Endodermal cell (in vitro differentiated cells): ENCODE data around the gene DCAKD. TPM values are rescaled to one million over a fixed set of nuclear protein-coding genes. Genes with fewer than 3 reads are reported as not detected.

Source experiments
- DNase-seq: peaks from one replicate; pipeline ENCODE4 v3.0.0-alpha.2; 2017
- H3K27ac ChIP-seq: 2 replicates; pipeline ENCODE4 v1.5.1; 2013; ENCODE audit warnings: mild to moderate bottlenecking, low read depth, low read length, moderate library complexity
- H3K27me3 ChIP-seq: 2 replicates; pipeline ENCODE4 v1.6.1; 2013; ENCODE audit warnings: mild to moderate bottlenecking, low read length, moderate library complexity; ENCODE audit not compliant: insufficient read depth, control insufficient read depth, poor library complexity, severe bottlenecking
- H3K36me3 ChIP-seq: 2 replicates; pipeline ENCODE4 v1.7.0; 2013; ENCODE audit warnings: mild to moderate bottlenecking, low read length, moderate library complexity; ENCODE audit not compliant: control insufficient read depth, insufficient read depth
- H3K4me1 ChIP-seq: one replicate; pipeline ENCODE4 v1.7.0; 2013; ENCODE audit warnings: low read length; ENCODE audit not compliant: control insufficient read depth, insufficient read depth
- H3K4me3 ChIP-seq: 2 replicates; pipeline ENCODE4 v1.5.1; 2013; ENCODE audit warnings: mild to moderate bottlenecking, low read length, moderate library complexity
- H3K9ac ChIP-seq: 2 replicates; pipeline ENCODE4 v1.6.1; 2013; ENCODE audit warnings: mild to moderate bottlenecking, low read length, moderate library complexity; ENCODE audit not compliant: poor library complexity, severe bottlenecking; ENCODE audit errors: extremely low read depth
- H3K9me3 ChIP-seq: 2 replicates; pipeline ENCODE4 v1.6.1; 2013; ENCODE audit warnings: mild to moderate bottlenecking, low read length, moderate library complexity; ENCODE audit not compliant: control insufficient read depth
- H3K27ac Mint-ChIP-seq: 2 replicates; pipeline ENCODE4 v1.8.0; 2020; ENCODE audit warnings: mixed read lengths
- H3K27me3 Mint-ChIP-seq: 2 replicates; pipeline ENCODE4 v1.8.0; 2021; ENCODE audit warnings: mild to moderate bottlenecking, mixed read lengths; ENCODE audit not compliant: insufficient read depth
- H3K36me3 Mint-ChIP-seq: 2 replicates; pipeline ENCODE4 v1.8.0; 2020; ENCODE audit warnings: low read depth, mixed read lengths
- H3K4me1 Mint-ChIP-seq: 2 replicates; pipeline ENCODE4 v1.8.0; 2020; ENCODE audit warnings: mixed read lengths
- H3K4me3 Mint-ChIP-seq: 2 replicates; pipeline ENCODE4 v1.8.0; 2020; ENCODE audit warnings: mild to moderate bottlenecking, moderate library complexity, mixed read lengths
- H3K9me3 Mint-ChIP-seq: 2 replicates; pipeline ENCODE4 v1.8.0; 2020; ENCODE audit warnings: mild to moderate bottlenecking, mixed read lengths
- WGBS, 2 experiments: methylation state at CpG; one replicate each; pipeline versions ENCODE4 v1.1.5 to v1.1.7; 2013; ENCODE audit warnings: missing lambda C conversion rate in 2 of 2, mixed read lengths in 1 of 2; ENCODE audit not compliant: insufficient coverage in 1 of 2, insufficient read length in 1 of 2; 5-methylcytosine and 5-hydroxymethylcytosine counted together
- total RNA-seq, 2 donors: library from RNA; stranded (reverse); fragmentation: NEBNext Ultra II Directional in 1 of 2; extraction: Animal tissue kit (Norgen Biotek cat#: 25700) in 1 of 2; gene quantifications; 2 replicates in 1 of 2; 3 replicates in 1 of 2; pipeline ENCODE4 v1.2.1, GENCODE V29; 2021
- TF ChIP-seq, protein P1 (sequence below): fragments of 200-600 bp; sonication (generic); conservative IDR thresholded peaks from 2 replicates; pipeline ENCODE4 v1.5.0; 2021; ENCODE audit warnings: antibody characterized with exemption, mild to moderate bottlenecking

The DCAKD gene
- total RNA-seq, 2 donors from 2014 or later, result 54.5 to 69.4 TPM

DNA sequence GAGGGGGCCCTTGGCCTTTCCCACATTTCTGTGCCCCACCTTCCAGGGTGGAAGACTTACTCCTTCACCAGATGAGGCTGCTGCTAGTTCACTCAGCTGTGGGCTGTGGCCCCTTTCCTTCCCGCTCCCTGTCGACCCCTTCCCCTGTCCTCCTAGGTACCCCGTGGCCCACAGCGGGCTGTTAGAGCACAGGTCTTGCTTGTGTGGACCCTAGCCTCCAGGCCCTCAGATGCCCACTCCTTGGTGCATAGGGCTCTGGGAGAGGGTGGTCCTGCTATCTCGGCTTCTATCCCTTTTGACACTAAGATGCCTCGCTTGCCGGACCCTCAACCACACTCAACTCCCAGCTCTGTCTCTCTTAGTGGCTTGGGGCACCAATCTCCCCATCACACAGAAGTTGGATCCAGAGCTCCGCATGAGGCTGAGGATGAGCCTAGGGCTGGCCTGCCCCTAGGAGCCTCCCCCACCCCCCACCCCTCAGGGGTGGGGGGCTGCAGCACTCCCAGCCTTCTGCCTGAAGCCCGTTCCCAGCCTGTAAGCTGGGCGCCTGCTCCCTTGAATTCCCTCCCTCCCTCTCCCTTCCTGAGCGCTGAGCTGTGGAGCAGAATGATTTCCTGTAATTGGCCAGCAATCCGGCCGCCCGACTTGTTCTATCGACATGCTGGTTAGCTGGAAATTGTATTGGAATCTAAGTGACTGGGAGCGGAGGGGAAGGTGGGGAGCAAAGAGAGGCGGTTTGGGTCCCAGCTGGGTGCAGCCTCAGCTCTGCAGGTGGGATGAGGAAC, 30.9 kb downstream of the DCAKD start:
- Histone ChIP-seq H3K27ac (no peak overlapping the region), H3K27me3 (peaks cover 33% of the 10 kb centered on the region), H3K4me3 (no peak overlapping the region), H3K9ac (no peak overlapping the region), H3K4me1 (peaks cover 7% of the 10 kb centered on the region), H3K9me3 (no peaks in the 10 kb centered on the region), H3K36me3 (peaks cover 11% of the 10 kb centered on the region)
- Mint-ChIP-seq H3K4me1 (peaks cover 25% of the 10 kb centered on the region), H3K36me3 (peaks cover 5% of the 10 kb centered on the region), H3K27me3 (peaks cover 36% of the 10 kb centered on the region), H3K4me3 (peak overlapping the region; percentile 72), H3K9me3 (no peaks in the 10 kb centered on the region), H3K27ac (no peak overlapping the region)
- WGBS, 2 experiments, result 44 to 50% methylated on average over 8 to 17 of the region's 17 CpGs
- TF ChIP-seq, protein P1, sequence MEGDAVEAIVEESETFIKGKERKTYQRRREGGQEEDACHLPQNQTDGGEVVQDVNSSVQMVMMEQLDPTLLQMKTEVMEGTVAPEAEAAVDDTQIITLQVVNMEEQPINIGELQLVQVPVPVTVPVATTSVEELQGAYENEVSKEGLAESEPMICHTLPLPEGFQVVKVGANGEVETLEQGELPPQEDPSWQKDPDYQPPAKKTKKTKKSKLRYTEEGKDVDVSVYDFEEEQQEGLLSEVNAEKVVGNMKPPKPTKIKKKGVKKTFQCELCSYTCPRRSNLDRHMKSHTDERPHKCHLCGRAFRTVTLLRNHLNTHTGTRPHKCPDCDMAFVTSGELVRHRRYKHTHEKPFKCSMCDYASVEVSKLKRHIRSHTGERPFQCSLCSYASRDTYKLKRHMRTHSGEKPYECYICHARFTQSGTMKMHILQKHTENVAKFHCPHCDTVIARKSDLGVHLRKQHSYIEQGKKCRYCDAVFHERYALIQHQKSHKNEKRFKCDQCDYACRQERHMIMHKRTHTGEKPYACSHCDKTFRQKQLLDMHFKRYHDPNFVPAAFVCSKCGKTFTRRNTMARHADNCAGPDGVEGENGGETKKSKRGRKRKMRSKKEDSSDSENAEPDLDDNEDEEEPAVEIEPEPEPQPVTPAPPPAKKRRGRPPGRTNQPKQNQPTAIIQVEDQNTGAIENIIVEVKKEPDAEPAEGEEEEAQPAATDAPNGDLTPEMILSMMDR, result no peak
- peak; percentile 85 for DNase-seq

DNA sequence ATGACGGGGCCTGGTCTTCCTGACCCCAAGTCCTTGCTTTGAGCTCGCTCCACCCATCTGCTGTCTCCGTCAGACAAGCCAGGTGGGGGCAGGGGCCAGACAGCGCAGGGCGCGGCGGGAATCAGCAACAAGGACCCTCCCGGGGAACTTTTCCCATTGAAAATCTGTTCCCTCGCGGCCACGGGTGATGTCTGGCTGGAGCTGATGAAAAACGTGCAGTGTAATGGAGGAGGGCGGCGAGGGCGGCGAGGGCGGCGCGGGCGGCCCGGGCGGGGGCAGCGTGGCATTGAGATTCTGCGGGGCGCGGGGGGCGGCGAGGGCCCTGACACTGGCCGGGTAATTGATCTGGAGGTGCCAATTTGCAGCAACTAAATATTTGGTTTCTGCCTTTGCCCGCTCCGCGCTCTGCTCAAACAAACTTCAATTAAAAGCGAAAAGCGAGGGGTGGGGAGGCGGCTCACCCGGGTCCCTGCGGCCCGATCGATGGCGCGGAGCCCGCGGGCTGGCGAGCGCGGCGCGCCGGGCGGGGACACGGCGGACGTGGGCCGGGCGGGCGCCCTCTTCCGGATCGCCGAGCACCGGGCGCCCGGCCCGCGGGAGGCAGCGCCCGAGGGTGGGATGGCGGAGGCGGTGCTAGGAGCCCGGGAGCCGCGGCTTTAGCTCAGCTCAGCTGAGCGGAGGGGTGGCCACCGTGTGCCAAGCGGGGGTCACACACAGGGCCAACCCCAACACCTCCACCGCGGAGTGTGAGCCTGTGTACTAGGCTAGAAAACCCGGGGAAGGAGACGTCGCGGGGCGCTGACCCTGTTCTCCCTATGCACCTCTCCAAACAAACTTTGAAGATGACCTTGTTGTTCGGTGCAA, 32.4 kb downstream of the DCAKD start:
- Histone ChIP-seq H3K36me3 (peaks cover 5% of the 10 kb centered on the region), H3K27me3 (peaks cover 33% of the 10 kb centered on the region), H3K27ac (no peak overlapping the region), H3K4me1 (peaks cover 7% of the 10 kb centered on the region), H3K4me3 (peak overlapping the region; percentile 73), H3K9ac (no peak overlapping the region), H3K9me3 (no peaks in the 10 kb centered on the region)
- Mint-ChIP-seq H3K36me3 (peaks cover 3% of the 10 kb centered on the region), H3K9me3 (no peaks in the 10 kb centered on the region), H3K4me3 (peak overlapping the region; percentile 72), H3K4me1 (peaks cover 25% of the 10 kb centered on the region), H3K27me3 (peaks cover 36% of the 10 kb centered on the region), H3K27ac (peak overlapping the region; percentile 58)
- peak; percentile 83 for DNase-seq
- TF ChIP-seq, protein P1, result peak; percentile 63
- WGBS, 2 experiments, result 6 to 15% methylated on average over 16 to 82 of the region's 82 CpGs

DNA sequence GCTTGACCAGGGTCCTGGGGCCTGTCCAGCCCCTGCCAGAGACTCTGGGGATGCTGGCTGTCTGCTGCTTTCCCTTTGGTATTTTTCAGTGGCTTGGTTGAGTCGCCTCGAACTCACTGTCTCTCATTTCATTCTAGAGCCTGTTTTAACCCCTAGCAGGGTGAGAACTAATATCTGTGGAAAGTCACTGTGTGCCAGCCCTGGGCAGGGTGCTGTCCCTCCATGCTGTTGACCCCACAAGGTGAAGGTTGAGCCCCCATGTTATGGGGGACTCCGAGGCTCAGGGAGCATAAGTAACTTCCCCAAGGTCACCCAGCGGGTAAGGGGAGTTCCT, 33.0 kb downstream of the DCAKD start:
- 66 to 69% methylated on average over 3 to 4 of the region's 4 CpGs for WGBS, 2 experiments
- peaks cover 33% of the 10 kb centered on the region for H3K27me3 ChIP-seq
- no peaks in the 10 kb centered on the region for H3K36me3 ChIP-seq
- H3K4me3 Mint-ChIP-seq, result peak overlapping the region; percentile 72
- peaks cover 7% of the 10 kb centered on the region for H3K4me1 ChIP-seq
- TF ChIP-seq, protein P1, result no peak
- no peak overlapping the region for H3K9ac ChIP-seq
- peak overlapping the region; percentile 73 for H3K4me3 ChIP-seq
- peaks cover 25% of the 10 kb centered on the region for H3K4me1 Mint-ChIP-seq
- no peak overlapping the region for H3K27ac Mint-ChIP-seq
- H3K27ac ChIP-seq, result no peak overlapping the region
- no peak for DNase-seq
- H3K27me3 Mint-ChIP-seq, result peaks cover 36% of the 10 kb centered on the region
- no peaks in the 10 kb centered on the region for H3K9me3 ChIP-seq
- no peaks in the 10 kb centered on the region for H3K9me3 Mint-ChIP-seq
- H3K36me3 Mint-ChIP-seq, result no peaks in the 10 kb centered on the region
